Epithelial cell of prostate (primary cell): Measurements from ENCODE around the gene DCLK1.

ENCODE experiments used
- DNase-seq: peaks from one replicate; pipeline ENCODE4 v3.0.0-alpha.2; 2011; ENCODE audit warnings: low read depth, low spot score
- H3K27ac ChIP-seq: fragments of 450-650 bp; 2 replicates; pipeline ENCODE4 v1.5.1; 2017; ENCODE audit warnings: mild to moderate bottlenecking

Gene DCLK1

DNA sequence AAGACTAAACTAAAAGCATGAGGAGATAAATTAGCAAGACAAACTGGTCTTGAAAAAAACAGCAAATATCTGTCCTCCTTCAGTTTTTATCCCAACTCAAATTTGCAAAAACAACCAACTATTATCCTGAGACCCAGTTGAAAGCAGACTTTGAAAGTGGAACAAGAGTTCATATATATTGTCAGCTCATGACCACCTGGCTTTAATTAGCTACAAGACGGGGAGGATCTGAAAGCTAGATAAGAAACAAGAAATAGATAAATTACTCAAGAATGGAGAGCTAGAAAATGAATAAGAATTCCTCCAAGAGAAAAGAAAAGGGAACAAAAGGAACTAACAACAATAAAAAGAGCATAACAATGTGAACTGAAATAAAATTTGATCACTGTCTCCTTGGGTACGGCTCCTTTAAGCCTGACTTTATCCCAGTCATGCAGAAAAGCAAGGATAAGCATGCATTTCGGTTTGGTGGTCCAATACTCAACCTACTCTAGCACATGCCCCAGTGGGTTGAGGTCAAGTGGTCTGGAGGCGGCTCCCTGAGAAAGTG is 246.9 kb downstream of the DCLK1 start:
- H3K27ac ChIP-seq: no peak overlapping the region
- DNase-seq: no peak

GRCh38 chr13:35882722-35883497 is 248.3 kb downstream of the DCLK1 start:
- H3K27ac ChIP-seq: no peak overlapping the region
- no peak for DNase-seq

GRCh38 chr13:35881360-35881759 is 249.8 kb downstream of the DCLK1 start:
- no peak for DNase-seq
- H3K27ac ChIP-seq: no peak overlapping the region

GRCh38 chr13:35879111-35879510 is 252.1 kb downstream of the DCLK1 start:
- no peak overlapping the region for H3K27ac ChIP-seq
- DNase-seq: no peak

DNA sequence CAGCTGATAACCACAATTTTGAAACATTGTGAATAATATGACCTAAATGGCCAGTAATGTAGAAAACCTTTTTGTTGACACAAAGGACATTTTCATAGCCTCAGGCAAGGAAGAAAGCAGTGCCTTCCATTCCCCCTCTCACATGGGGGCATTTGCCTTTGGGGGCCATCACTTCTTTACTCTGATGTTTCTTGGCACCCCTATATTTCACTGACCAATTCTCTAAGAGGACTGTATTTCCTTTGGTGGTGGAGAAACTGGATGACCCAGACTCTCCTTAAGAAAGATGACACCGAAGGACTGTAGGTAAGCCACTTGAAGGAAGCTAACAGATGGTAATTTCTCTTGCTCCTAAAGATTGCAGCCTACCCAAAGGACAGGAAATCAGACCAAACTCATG is 254.6 kb downstream of the DCLK1 start:
- no peak overlapping the region for H3K27ac ChIP-seq
- DNase-seq: no peak

- H3K27ac ChIP-seq: no peak overlapping the region
- DNase-seq: no peak
Measured at GRCh38 chr13:35874704-35875103, 256.5 kb downstream of the DCLK1 start.

DNA sequence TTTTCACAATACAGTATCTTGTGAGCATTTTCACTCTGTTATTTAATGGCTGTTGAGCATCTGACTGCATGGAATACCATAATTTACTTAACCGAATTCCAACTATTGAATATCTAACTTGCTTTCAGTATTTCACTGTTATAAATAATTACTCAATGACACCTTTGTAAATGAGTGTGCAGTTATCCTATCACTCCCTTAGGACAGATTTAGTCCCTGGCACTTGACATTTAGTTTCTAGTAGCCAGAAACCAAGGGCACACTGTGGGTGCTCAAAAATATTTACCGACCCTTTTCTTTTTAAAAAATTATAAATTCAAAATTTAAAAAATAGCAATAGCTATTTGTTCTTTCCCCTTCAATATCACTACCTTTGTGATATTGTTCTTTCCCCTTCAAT is 258.8 kb downstream of the DCLK1 start:
- DNase-seq: no peak
- H3K27ac ChIP-seq: no peak overlapping the region

- no peak overlapping the region for H3K27ac ChIP-seq
- no peak for DNase-seq
Measured at GRCh38 chr13:35871561-35871960, 259.6 kb downstream of the DCLK1 start.

GRCh38 chr13:35866801-35867200 is 264.4 kb downstream of the DCLK1 start:
- no peak for DNase-seq
- H3K27ac ChIP-seq: no peak overlapping the region

DNA sequence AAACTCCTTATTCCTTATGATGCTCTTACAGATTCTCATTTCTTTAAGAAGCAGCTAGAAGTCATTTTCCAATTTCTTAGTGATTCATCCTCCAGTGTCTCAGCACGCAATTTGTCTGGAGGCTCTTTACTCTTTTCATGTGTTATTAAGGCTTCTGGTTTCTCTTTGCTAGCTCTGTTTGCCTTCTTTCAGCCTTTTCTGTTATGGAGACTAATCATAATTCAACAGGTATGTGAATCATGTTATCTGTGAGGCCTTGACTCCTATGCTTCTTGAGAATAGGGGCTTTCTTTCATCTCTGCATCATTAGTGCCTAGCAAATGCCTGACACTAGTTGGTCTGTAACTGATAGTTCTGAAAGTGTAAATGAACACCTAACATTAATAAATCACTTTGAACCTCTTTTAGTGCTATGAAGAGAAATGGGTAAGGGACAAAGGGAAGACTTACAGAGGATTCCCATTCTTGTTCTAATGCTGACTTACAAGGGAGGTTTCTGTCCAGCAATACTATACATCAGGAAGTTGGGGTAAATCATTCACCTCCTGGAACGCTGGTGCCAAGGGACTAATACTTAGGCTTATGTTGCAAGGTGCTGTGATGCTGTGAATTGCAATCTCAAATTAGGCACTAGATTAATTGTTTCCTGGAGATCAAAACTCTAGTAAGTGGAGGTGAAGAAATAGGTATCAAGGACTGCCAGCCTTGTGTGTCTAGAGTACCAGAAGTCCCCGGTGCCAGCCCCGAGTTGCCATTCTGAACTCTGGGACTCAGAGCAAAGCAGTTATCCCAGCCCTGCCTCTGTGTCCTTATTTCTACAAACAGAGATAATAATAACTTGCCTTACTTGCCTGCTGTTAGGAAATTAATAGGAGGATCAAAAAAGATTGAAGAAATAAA is 265.6 kb downstream of the DCLK1 start:
- DNase-seq: no peak
- H3K27ac ChIP-seq: no peak overlapping the region

DNA sequence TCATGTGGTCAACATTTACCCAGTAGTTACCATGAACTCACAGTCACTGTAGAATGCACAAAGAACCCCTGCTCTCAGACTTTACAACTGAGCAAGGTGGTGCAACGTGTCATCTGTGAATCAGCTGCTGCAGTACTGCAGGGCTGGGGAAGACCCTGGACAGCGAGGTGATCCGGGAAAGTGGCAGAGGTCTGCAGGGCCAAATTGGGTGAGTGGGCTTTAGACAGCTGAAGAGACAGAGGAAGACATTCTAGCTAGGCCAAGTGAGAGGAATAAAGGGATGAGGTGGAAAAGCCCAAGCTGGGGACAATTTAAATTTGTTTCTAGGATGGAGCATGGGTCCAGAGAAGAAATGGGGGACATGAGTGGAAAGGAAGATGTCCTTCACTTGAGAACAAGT is 270.5 kb downstream of the DCLK1 start:
- DNase-seq: no peak

GRCh38 chr13:35859981-35860380 is 271.2 kb downstream of the DCLK1 start:
- no peak for DNase-seq
- no peak overlapping the region for H3K27ac ChIP-seq

More for the DNA sequence above, 270.5 kb downstream of the DCLK1 start:
- H3K27ac ChIP-seq: no peak overlapping the region

GRCh38 chr13:35858665-35859064 is 272.5 kb downstream of the DCLK1 start:
- no peak overlapping the region for H3K27ac ChIP-seq
- DNase-seq: no peak

GRCh38 chr13:35857769-35858168 is 273.4 kb downstream of the DCLK1 start:
- DNase-seq: no peak

DNA sequence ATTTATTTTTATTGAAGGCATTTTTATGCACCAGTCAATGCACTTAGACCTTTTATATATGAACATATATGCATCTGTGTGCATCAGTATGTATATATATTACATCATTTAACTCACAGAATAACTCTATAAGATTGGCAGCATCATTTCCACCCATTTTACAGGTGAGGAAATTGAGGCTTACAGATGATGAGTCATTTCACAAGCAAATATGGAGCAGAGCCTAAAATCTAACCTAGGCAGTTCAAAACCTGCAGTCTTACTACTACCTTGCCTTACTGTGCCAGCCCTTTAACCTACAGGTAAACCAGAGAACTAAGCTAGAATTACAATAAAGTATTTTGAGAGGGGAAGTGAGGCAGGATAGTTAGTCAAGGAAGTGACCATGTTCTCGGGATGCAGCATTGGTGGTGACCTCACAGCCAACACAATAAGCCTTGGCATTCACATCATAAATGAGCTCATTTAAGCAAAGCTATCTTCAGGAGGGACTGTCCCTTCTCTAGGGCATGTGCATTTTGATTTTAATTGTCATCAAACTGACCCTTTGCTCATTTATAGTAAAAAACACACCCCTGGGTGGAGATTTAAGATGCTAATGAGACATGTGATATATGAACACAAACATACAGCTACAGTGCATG is 274.3 kb downstream of the DCLK1 start:
- no peak for DNase-seq
- H3K27ac ChIP-seq: no peak overlapping the region

More at GRCh38 chr13:35857769-35858168, 273.4 kb downstream of the DCLK1 start:
- no peak overlapping the region for H3K27ac ChIP-seq

GRCh38 chr13:35856084-35856483 is 275.1 kb downstream of the DCLK1 start:
- H3K27ac ChIP-seq: no peak overlapping the region
- no peak for DNase-seq

GRCh38 chr13:35855531-35856019 is 275.6 kb downstream of the DCLK1 start:
- DNase-seq: peak; percentile 22
- no peak overlapping the region for H3K27ac ChIP-seq

- no peak overlapping the region for H3K27ac ChIP-seq
Measured at GRCh38 chr13:35854286-35854685, 276.9 kb downstream of the DCLK1 start.

DNA sequence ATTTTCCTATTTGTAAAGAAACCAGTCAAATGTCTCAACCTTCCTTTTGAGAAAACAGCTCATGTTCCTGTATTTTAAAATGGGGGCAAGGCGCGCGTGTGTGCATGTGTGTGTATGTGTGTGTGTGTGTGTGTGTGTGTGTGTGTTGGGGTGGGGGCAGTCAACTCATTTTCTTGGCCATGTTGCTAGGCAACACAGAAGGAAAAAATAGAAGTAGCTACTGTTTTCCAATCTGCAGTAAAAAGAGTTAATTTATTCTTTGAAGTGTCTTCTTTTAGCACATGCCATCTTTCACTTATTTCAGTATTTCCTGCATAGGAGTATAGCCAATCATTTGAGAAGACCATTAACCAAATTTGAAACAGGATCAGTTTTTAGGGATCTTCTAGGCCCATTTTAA is 279.3 kb downstream of the DCLK1 start:
- no peak overlapping the region for H3K27ac ChIP-seq
- DNase-seq: no peak

More at GRCh38 chr13:35854286-35854685, 276.9 kb downstream of the DCLK1 start:
- no peak for DNase-seq

GRCh38 chr13:35851356-35851755 is 279.8 kb downstream of the DCLK1 start:
- DNase-seq: no peak
- H3K27ac ChIP-seq: no peak overlapping the region
